MM.1S (cell line): ENCODE data around the gene PAQR7.

Source experiments
- CTCF ChIP-seq: fragments of 300-600 bp; sonication (generic); IDR thresholded peaks from 2 replicates; pipeline ENCODE4 v1.5.1; 2016; ENCODE audit warnings: antibody characterized with exemption, low read length, mixed read lengths
- EZH2 ChIP-seq: fragments of 300-600 bp; sonication (generic); optimal IDR thresholded peaks from 2 replicates; pipeline ENCODE3; 2017; ENCODE audit warnings: low read depth, mild to moderate bottlenecking, antibody characterized with exemption, low read length, mixed read lengths
- EZH2phosphoT487 ChIP-seq: fragments of 300-600 bp; sonication (generic); IDR thresholded peaks from 2 replicates; pipeline ENCODE4 v1.6.1; 2018; ENCODE audit warnings: antibody characterized with exemption, low read length

DNA sequence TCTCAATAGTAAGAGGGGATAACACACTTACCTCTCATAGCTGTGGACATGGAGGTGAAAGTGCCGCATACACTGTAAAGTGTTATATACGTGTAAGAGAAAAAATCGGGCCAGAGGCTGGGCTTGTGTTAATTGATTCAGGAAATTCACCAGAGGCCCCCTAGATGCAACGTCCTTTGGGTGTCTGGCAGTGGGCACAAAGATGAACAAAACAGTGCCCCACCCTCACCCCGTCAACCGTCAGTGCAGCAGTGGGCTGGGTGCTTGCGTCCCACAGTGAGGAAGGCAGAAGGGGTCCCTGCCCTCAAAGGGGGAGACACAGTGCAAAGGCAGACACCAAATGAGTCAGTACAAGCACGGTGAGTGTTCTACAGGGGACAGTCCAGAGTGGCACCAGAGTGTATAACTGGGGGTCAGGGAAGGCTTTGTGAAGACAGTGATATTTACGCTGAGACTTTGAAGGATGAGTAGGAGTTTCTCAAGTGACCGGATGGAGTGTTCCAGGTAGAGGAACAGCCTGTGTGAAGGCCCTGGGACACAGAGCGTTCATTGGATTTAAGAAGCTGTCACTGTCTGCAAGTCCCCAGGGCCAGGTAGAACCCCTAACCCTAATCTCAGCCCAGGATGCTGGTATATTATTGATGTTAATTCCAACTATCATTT lies 62.3 kb downstream of the PAQR7 start:
- TF ChIP-seq CTCF (no peak), EZH2phosphoT487 (no peak), EZH2 (no peak)
